Measurements from ENCODE around the gene TENT5A.

Gene TENT5A

DNA sequence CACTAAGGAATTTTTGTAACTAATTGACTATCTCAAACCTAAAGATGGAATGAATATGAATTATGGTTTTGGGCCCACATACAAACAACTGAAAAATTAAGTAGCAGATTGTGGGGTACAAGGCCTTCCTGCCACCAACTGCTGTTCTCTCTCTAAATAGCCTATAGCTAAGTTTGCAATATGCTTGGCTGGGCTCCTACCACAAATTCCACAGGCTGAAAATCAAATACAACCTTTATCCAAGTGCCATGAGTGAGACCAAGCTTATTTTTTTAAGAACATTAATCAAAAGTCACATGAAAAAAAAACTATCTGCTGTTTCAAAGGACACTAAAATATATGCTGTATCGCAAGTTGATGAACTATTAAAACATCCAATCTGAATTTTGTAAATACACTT is 52.1 kb downstream of the TENT5A start:
- DNase-seq = no peak

DNA sequence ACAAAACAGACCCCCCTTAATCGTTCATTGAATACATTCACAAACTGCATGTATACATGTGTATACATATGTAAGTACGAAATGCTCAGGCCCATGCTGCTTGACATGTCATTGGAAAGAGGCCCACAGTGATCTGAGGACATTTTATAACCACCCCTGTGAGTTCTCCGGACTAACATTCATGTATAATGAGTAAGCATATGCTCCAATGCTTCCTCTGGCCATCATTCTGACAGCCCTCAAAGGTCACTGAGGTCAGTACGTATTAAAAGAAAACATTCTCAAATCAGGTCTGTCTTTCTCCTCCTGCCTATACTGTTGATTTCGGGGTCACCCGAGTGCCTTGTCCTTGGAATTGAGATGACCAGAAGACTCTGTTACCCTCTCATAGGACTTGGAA is 54.9 kb downstream of the TENT5A start:
- no peak for DNase-seq

GRCh38 chr6:81696524-81696923 is 56.0 kb downstream of the TENT5A start:
- DNase-seq = no peak
